Activated naive CD8-positive, alpha-beta T cell treated with anti-CD3 and anti-CD28 coated beads for 36 hours (primary cell): ENCODE measurements around the gene FOXD1. TPM values are rescaled to one million over a fixed set of nuclear protein-coding genes. Genes with fewer than 3 reads are reported as not detected.
"Not testable (repeated sequence)": the region's sequence is repeated elsewhere in the genome, so short reads cannot be mapped to it uniquely, and the experiment has no call there.

Experiments
- DNase-seq: peaks from one replicate; pipeline ENCODE4 v3.0.0; 2021
- H3K27ac Mint-ChIP-seq: one replicate; pipeline ENCODE4 v1.8.0; 2022; ENCODE audit warnings: mild to moderate bottlenecking, moderate library complexity, mixed read lengths
- H3K27me3 Mint-ChIP-seq: one replicate; pipeline ENCODE4 v1.8.0; 2022; ENCODE audit warnings: mild to moderate bottlenecking, mixed read lengths
- H3K36me3 Mint-ChIP-seq: one replicate; pipeline ENCODE4 v1.8.0; 2021; ENCODE audit warnings: mild to moderate bottlenecking, mixed read lengths
- H3K4me1 Mint-ChIP-seq: one replicate; pipeline ENCODE4 v1.8.0; 2021; ENCODE audit warnings: mixed read lengths
- H3K4me3 Mint-ChIP-seq: one replicate; pipeline ENCODE4 v1.8.0; 2022; ENCODE audit warnings: mild to moderate bottlenecking, moderate library complexity, mixed read lengths
- H3K9me3 Mint-ChIP-seq: one replicate; pipeline ENCODE4 v1.8.0; 2022; ENCODE audit warnings: mixed read lengths
- total RNA-seq, 2 experiments: library from RNA; stranded (reverse); gene quantifications; one replicate each; pipeline ENCODE4 v1.2.3, GENCODE V29; 2021

Gene FOXD1
- under 1 TPM; 0.45 to 0.58 TPM for total RNA-seq

DNA sequence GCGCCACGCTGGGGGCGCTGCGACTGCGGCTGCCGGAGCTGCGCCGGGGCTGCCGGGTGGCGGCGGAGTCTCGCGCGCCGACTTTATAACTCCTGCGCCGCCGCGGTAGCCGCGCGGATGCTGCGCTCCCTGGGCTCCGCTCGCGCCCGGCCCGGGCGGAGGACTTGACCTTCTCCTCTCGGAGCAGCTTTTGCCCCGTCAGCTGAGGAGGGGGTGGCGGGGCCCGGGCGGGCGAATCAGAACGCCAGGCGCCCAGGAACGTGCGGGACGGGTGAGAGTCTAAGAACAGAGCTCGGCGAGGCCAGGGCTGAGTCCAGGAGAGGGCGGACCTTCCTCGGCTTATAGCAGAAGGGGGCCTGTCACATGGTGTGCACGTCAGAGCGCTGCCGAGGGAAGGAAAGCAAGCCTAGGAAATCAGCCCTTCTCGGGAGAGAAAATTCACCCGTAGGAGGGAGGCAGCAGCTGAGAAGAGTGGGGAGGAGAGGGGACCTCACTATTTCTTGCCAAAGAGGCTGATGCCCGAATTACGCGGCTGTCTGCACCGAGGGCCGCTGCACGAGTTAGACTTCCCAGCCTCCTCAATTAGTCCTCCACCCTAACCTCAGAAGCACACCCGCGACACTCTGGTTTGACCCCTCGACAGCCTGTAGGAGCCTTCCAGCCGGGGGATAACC lies at the start of gene FOXD1:
FOXD1 (minus strand) TSS at position 315 of the 674 bp plus-strand sequence. CDS start 415 bp downstream, outside the sequence.
- H3K27me3 Mint-ChIP-seq = peaks cover 89% of the 10 kb centered on the region
- H3K9me3 Mint-ChIP-seq = peaks cover 2% of the 10 kb centered on the region
- peak; percentile 50 for DNase-seq
- peak within 1 kb of the TSS; percentile 77 for H3K4me3 Mint-ChIP-seq
- H3K4me1 Mint-ChIP-seq = peaks cover 17% of the 10 kb centered on the region
- H3K36me3 Mint-ChIP-seq = peaks cover 2% of the 10 kb centered on the region
- peak within 1 kb of the TSS; percentile 8 for H3K27ac Mint-ChIP-seq

DNA sequence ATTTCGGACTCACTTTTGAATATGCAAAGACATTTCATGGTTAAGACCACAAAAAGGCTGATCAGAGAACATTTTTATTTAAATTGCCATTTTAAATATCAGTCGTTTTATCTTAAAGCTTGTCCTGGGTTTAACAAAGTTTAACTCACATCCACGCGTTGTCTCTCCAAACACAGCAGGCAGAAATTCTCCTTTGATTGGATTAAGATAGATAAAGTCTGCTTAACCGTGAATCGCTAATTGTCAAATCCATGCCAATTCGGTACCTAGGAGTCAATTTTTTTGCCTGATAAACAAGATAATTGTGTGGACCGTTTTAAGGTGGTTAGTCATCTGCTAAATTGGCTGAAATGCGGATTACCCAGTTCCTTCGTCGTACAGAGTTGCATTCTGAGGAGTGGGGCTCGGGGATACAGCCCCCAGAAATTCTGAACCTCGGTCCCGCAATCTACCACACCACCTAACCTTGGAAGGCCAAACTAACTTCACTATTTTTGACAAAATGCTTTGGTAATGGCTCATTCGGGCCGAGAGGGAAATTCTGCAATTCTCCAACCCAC lies 49.0 kb upstream of the FOXD1 start:
- Mint-ChIP-seq H3K4me1 (peaks cover 17% of the 10 kb centered on the region), H3K9me3 (no peaks in the 10 kb centered on the region), H3K27ac (peak overlapping the region; percentile 99), H3K4me3 (peak overlapping the region; percentile 97), H3K27me3 (peaks cover 11% of the 10 kb centered on the region), H3K36me3 (peaks cover 38% of the 10 kb centered on the region)
- DNase-seq = no peak

DNA sequence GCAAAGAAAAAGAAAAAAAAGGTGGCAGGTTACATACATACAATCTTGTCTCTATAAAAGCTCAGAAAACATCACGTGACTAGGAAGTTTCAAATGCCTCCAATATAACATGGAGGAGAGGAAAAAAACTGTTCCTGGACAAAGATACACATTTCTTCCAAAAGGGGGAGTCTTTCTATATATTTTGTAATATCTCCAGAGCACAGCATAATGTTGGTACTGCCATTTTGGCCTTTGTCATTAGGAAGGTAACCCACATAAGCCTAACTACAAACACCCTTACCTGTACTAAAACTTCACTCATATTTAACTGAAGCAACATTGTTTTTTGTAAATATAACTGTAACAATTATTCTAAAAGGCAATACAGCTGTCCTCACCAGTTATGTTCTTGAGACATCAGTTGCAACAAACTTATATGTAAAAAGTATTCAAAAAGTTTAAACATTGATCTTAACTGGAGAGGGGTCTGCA lies 48.4 kb upstream of the FOXD1 start:
- peaks cover 33% of the 10 kb centered on the region for H3K36me3 Mint-ChIP-seq

DNA sequence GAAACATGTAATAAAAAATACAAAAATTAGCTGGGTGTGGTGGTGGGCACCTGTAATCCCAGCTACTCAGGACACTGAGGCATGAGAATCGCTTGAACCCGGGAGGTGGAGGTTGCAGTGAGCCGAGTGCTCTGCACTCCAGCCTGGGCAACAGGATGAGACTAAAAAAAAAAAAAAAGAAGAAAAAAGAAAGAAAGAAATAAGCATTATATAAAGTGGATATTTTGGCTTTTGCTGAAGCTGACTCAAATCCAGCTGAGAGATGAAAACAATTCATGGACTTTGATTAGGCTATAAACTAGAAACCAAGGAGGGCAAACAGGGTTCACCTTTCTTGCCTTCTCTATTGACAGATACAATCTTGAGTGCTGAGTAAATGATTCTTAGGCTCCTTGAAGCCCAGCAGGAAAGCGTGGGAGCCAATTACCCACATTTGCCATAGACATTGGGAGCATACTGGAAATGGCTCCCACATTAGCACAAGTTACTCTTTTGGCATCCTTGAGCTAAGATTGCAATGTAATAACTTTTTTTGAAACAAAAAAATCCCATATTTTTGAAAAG lies 47.3 kb upstream of the FOXD1 start:
- Mint-ChIP-seq H3K27me3 (peaks cover 23% of the 10 kb centered on the region), H3K4me3 (no peak overlapping the region), H3K9me3 (no peaks in the 10 kb centered on the region), H3K4me1 (peaks cover 5% of the 10 kb centered on the region), H3K36me3 (peaks cover 26% of the 10 kb centered on the region), H3K27ac (no peak overlapping the region)
- DNase-seq = no peak

More for the DNA sequence above, 48.4 kb upstream of the FOXD1 start:
- Mint-ChIP-seq H3K9me3 (no peaks in the 10 kb centered on the region), H3K27ac (peak overlapping the region; percentile 99), H3K4me1 (peaks cover 12% of the 10 kb centered on the region), H3K4me3 (peak overlapping the region; percentile 97), H3K27me3 (peaks cover 14% of the 10 kb centered on the region)
- no peak for DNase-seq

DNA sequence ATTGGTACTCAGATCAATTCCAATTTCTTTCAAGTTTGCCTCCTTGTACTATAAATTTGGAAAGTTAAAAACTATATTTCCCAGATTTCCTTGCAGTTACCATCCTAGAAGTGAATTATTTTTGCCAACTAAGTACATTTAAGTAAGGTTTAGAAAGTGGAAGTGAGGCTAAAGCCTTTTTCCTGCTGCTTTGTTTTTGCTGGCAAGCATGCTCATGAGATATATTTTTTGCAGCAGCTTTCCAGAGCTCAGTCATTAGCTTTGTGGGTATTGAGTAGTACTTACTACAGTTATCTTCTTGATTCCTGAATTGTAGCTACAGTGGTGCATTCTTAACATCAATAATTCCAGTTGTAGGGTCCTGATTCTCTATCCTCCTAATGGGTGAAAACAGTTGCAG lies 46.1 kb upstream of the FOXD1 start:
- H3K4me1 Mint-ChIP-seq = peaks cover 2% of the 10 kb centered on the region
- H3K27ac Mint-ChIP-seq = no peak overlapping the region
- H3K27me3 Mint-ChIP-seq = peaks cover 23% of the 10 kb centered on the region
- peaks cover 17% of the 10 kb centered on the region for H3K36me3 Mint-ChIP-seq
- DNase-seq = no peak
- no peak overlapping the region for H3K4me3 Mint-ChIP-seq
- no peaks in the 10 kb centered on the region for H3K9me3 Mint-ChIP-seq

DNA sequence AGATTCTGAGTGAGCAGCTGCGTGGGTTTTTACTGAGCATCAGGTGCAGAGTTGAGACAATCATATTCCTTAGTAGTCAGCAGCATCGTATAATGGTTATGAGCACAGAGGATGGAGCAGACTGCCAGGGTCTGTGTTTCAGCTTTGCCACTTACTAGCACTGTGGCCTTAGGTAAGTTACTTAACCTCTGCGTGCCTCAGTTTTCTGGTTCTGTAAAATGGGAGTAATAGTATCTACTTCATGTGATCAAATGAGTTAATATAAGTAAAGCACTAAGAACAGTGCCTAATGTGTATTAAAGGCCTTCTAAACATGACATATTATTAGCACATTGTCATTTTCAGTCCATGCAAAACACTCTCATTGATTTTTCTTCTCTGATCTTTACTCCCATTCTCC lies 44.8 kb upstream of the FOXD1 start:
- no peak overlapping the region for H3K27ac Mint-ChIP-seq
- no peaks in the 10 kb centered on the region for H3K9me3 Mint-ChIP-seq
- H3K36me3 Mint-ChIP-seq = peaks cover 6% of the 10 kb centered on the region
- H3K4me1 Mint-ChIP-seq = peaks cover 2% of the 10 kb centered on the region
- peaks cover 23% of the 10 kb centered on the region for H3K27me3 Mint-ChIP-seq
- DNase-seq = no peak
- H3K4me3 Mint-ChIP-seq = no peak overlapping the region

DNA sequence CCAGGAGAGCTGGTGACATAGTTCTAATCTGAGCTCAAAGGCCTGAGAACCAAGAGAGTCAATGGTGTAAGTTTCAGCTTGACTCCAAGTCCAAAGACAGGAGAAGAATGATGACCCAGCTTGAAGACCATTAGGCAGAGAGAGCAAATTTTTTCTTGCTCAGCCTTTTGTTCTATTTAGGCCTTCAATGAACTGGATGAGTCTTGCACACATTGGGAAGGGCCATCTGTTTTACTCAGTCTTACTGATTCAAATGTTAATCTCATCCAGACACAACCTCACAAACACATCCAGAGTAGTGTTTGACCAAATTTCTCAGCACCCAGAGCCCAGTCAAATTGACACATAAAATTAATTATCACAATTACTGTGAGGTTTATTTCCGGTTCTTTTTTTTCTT lies 42.6 kb upstream of the FOXD1 start:
- no peak for DNase-seq

DNA sequence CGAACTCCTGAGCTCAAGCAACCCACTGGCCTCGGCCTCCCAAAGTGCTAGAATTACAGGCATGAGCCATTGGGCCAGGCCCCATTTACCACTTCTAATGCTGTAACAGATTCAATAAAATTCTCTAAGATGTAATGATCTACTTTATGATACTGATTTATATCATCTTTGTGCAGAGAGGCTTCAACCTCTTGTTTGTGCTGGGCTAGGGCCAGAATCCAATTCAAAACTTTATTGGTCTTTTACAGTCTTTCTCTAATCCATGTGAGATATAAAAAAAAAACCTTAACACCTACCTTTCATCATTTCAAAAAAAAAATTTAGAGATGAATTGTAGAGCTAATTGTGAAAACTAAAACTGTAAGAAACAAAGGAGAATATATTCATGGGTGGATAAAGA lies 41.5 kb upstream of the FOXD1 start:
- no peak overlapping the region for H3K27ac Mint-ChIP-seq

More for the DNA sequence above, 42.6 kb upstream of the FOXD1 start:
- H3K27ac Mint-ChIP-seq = no peak overlapping the region
- no peak overlapping the region for H3K4me3 Mint-ChIP-seq
- H3K36me3 Mint-ChIP-seq = no peaks in the 10 kb centered on the region
- H3K4me1 Mint-ChIP-seq = no peaks in the 10 kb centered on the region
- no peaks in the 10 kb centered on the region for H3K9me3 Mint-ChIP-seq
- H3K27me3 Mint-ChIP-seq = peaks cover 29% of the 10 kb centered on the region

DNA sequence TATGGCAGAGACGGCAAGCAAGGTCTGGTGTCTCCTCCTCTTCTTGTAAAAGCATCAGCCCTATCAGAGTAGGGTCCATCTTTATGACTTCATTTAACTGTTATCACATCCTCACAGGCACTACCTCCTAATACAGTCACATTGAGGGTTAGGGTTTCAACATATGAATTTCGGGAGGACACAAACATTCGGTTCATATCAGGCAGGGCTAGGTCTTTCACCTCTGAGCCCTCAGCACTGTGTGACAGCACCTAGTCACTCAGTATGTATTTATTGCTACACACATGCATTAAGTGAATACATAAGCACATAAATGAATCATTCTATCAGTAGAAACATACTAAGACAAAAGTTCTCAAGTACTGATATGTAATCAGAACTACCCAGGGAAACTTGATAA lies 40.2 kb upstream of the FOXD1 start:
- no peaks in the 10 kb centered on the region for H3K4me1 Mint-ChIP-seq
- H3K27me3 Mint-ChIP-seq = peaks cover 33% of the 10 kb centered on the region
- no peaks in the 10 kb centered on the region for H3K36me3 Mint-ChIP-seq
- DNase-seq = no peak
- H3K27ac Mint-ChIP-seq = no peak overlapping the region
- H3K9me3 Mint-ChIP-seq = no peaks in the 10 kb centered on the region
- no peak overlapping the region for H3K4me3 Mint-ChIP-seq

More for the DNA sequence above, 41.5 kb upstream of the FOXD1 start:
- Mint-ChIP-seq H3K27me3 (peaks cover 29% of the 10 kb centered on the region), H3K36me3 (no peaks in the 10 kb centered on the region), H3K9me3 (no peaks in the 10 kb centered on the region), H3K4me1 (no peaks in the 10 kb centered on the region), H3K4me3 (no peak overlapping the region)
- DNase-seq = no peak

DNA sequence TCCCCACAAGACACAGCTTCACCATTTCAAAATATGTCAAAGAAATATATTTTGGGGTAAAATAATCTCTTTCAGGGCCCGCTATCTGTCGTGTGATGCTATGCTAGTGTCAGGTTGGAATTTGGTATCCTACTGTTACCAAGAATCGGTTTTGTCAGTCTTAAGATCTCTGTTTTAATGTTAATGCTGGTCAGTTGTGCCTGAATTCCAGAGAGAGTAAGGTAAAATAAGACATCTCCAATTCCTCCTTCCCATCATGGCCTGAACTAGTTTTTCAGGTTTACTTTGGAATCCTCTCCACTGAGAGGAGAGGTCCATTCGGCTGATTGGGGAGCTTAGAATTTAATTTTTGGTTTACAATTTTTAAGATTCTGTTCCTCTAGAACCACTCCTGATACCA lies 39.2 kb upstream of the FOXD1 start:
- Mint-ChIP-seq H3K27me3 (peaks cover 28% of the 10 kb centered on the region), H3K27ac (no peak overlapping the region), H3K4me1 (no peaks in the 10 kb centered on the region), H3K4me3 (no peak overlapping the region), H3K36me3 (no peaks in the 10 kb centered on the region), H3K9me3 (no peaks in the 10 kb centered on the region)
- no peak for DNase-seq

DNA sequence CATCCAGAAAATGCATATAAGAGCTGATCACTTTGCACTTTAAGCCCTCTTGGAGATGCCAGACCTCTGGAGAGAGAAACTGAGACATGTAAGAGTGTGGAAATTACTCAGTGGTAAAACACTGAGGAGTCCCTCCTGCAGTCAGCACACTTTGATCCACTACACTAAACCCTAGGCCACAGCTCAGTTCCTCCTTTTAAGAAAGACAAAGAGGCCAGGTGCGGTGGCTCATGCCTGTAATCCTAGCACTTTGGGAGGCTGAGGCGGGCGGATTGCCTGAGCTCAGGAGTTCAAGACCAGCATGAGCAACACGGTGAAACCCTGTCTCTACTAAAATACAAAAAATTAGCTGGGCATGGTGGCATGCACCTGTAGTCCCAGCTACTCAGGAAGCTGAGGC lies 38.7 kb upstream of the FOXD1 start:
- not testable (repeated sequence) for H3K4me3 Mint-ChIP-seq, H3K9me3 Mint-ChIP-seq, DNase-seq, H3K4me1 Mint-ChIP-seq, H3K36me3 Mint-ChIP-seq, H3K27ac Mint-ChIP-seq
- H3K27me3 Mint-ChIP-seq = peaks cover 22% of the 10 kb centered on the region

DNA sequence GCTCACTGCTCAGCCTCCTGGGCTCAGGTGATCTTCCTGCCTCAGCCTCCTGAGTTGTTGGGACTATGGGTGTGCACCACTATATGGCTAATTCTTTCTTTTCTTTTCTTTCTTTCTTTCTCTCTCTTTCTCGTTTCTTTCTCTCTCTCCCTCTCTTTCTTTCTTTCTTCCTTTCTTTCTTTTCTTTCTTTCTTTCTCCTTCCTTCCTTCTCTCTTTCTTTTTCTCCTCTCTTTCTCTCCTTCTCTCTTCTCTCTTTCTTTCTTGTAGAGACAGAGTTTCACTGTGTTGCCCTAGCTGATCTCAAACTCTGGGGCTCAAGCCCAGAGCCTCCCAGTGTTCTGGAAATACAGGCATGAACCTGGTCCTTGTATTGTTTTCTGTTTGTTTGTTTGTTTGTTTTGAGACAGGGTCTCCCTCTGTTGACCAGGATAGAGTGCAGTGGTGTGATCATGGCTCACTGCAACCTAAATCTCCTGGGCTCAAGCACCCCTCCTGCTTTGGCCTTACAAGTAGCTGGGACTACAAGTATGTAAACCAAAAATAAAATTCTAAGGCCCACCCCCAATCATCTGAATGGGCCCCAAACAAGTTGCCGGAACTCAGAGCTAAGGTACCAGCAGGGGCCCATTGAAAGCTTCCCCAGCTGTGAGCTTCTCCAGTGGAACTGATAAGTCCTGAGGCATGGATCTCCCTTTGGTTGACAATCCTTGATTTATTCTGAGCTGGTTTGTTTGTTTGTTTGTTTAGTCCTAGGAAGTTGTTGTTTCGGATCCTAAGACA lies 37.7 kb upstream of the FOXD1 start:
- Mint-ChIP-seq H3K27ac (no peak overlapping the region), H3K36me3 (no peaks in the 10 kb centered on the region), H3K4me3 (no peak overlapping the region), H3K9me3 (no peaks in the 10 kb centered on the region), H3K27me3 (peaks cover 20% of the 10 kb centered on the region), H3K4me1 (no peaks in the 10 kb centered on the region)
- DNase-seq = no peak

DNA sequence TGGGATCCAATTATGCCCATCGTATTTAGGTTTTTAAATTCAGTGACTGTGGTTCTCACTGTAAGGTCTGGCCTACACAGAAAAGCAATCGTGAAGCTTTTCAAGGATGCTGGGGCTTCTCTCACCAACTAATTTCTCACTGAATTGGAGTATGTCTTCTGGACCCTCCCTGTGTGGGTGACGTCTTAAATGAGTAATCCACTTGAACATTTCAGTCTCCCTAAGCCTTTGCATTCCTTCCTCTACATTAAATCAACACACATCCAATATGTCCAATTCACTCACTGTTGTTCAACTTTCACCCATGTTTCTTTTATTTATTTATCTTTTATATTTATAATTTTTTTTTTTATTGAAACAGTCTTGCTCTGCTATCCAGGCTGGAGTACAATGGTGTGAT lies 37.1 kb upstream of the FOXD1 start:
- no peak overlapping the region for H3K27ac Mint-ChIP-seq
- H3K9me3 Mint-ChIP-seq = no peaks in the 10 kb centered on the region
- no peak for DNase-seq
- no peak overlapping the region for H3K4me3 Mint-ChIP-seq
- no peaks in the 10 kb centered on the region for H3K36me3 Mint-ChIP-seq
- no peaks in the 10 kb centered on the region for H3K4me1 Mint-ChIP-seq
- H3K27me3 Mint-ChIP-seq = peaks cover 18% of the 10 kb centered on the region

DNA sequence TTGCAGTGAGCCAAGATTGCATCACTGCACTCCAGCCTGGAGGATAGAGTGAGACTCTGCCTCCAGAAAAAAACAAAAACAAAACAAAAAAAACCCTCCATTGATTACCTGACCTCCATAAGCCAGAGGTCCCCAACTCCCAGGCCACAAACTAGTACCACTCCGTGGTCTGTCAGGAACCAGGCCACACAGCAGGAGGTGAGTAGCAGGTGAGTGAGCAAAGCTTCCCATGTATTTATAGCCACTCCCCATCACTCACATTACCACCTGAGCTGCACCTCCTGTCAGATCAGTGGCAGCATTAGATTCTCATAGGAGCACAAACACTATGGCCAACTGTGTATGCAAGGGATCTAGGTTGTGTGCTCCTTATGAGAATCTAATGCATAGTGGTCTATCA lies 35.9 kb upstream of the FOXD1 start:
- Mint-ChIP-seq H3K9me3 (no peaks in the 10 kb centered on the region), H3K27me3 (peaks cover 23% of the 10 kb centered on the region), H3K4me1 (no peaks in the 10 kb centered on the region), H3K36me3 (no peaks in the 10 kb centered on the region), H3K27ac (no peak overlapping the region), H3K4me3 (no peak overlapping the region)
- DNase-seq = no peak

DNA sequence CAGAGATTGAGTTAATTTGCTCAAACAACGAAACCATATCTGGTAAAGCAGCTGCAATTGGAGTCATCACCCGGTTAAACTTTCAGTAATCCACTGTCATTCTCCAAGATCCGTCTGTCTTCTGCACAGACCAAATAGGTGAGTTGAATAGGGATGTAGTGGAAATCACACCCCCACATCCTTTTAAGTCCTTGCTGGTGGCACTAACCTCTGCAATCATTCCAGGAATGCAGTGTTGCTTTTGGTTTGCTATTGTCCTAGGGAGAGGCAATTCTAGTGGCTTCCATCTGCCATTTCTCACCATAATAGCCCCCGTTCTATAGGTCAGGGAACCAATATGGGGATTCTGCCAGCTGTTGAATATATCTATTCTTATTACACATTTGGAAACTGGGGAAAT lies 35.1 kb upstream of the FOXD1 start:
- Mint-ChIP-seq H3K27me3 (peaks cover 23% of the 10 kb centered on the region), H3K27ac (no peak overlapping the region), H3K4me1 (no peaks in the 10 kb centered on the region), H3K9me3 (no peaks in the 10 kb centered on the region), H3K36me3 (no peaks in the 10 kb centered on the region), H3K4me3 (no peak overlapping the region)
- DNase-seq = no peak
